ENCODE results near the gene CAMKMT. TPM values are rescaled to one million over a fixed set of nuclear protein-coding genes. Genes with fewer than 3 reads are reported as not detected.

The CAMKMT gene
- total RNA-seq, 1 experiment from 2014 or later: 2.7 TPM

- Histone ChIP-seq H3K4me1 (ENCODE audit: insufficient read depth, low read length) (peaks cover 11% of the 10 kb centered on the region; the same call in 1 of the 2 replicates), H3K27me3 (ENCODE audit: low read length) (no peaks in the 10 kb centered on the region), H3K36me3 (ENCODE audit: low read depth, low read length) (no peaks in the 10 kb centered on the region), H3K27ac (ENCODE audit: low read length) (no peak overlapping the region), H3K9me2 (replicated peaks; ENCODE audit: low read length) (no peaks in the 10 kb centered on the region), H3K9me3 (ENCODE audit: low read length) (no peaks in the 10 kb centered on the region), H3K9ac (ENCODE audit: low read length) (no peak overlapping the region), H4K20me1 (ENCODE audit: low read length) (no peaks in the 10 kb centered on the region), H3K4me3 (ENCODE audit: low read length) (no peak overlapping the region), H3K4me2 (ENCODE audit: low read length) (no peak overlapping the region), H3F3A (ENCODE audit: low read length, unreplicated experiment) (no peaks in the 10 kb centered on the region), H2AFZ (ENCODE audit: low read length) (no peak overlapping the region), H3K79me2 (ENCODE audit: low read length) (no peaks in the 10 kb centered on the region)
- no TSS peak for BruUV-seq (replicated peaks)
- POLR2A ChIA-PET (ENCODE audit: unreplicated experiment): no interaction called here
- TF ChIP-seq, protein P1, sequence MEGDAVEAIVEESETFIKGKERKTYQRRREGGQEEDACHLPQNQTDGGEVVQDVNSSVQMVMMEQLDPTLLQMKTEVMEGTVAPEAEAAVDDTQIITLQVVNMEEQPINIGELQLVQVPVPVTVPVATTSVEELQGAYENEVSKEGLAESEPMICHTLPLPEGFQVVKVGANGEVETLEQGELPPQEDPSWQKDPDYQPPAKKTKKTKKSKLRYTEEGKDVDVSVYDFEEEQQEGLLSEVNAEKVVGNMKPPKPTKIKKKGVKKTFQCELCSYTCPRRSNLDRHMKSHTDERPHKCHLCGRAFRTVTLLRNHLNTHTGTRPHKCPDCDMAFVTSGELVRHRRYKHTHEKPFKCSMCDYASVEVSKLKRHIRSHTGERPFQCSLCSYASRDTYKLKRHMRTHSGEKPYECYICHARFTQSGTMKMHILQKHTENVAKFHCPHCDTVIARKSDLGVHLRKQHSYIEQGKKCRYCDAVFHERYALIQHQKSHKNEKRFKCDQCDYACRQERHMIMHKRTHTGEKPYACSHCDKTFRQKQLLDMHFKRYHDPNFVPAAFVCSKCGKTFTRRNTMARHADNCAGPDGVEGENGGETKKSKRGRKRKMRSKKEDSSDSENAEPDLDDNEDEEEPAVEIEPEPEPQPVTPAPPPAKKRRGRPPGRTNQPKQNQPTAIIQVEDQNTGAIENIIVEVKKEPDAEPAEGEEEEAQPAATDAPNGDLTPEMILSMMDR (conservative IDR thresholded peaks at IDR 0.05; ENCODE audit: low read depth, low read length): no peak
- no peak for TF ChIP-seq EZH2 (IDR thresholded peaks at IDR 0.05; ENCODE audit: low read length, unreplicated experiment)
- no peak for TF ChIP-seq EZH2phosphoT487 (IDR thresholded peaks at IDR 0.05; ENCODE audit: borderline replicate concordance, low read length)
- CTCF ChIA-PET: interaction anchor here (0.6 kb wide), 1 partner anchor 210 kb away, joined by 3 read pairs; no protein-coding TSS in a partner anchor
- intact Hi-C loops (cut with micrococcal nuclease): no loop called here
- ATAC-seq (no peak), DNase-seq (no peak)
These were observed 329.5 kb downstream of the CAMKMT start for GRCh38 chr2:44691174-44691785.

DNA sequence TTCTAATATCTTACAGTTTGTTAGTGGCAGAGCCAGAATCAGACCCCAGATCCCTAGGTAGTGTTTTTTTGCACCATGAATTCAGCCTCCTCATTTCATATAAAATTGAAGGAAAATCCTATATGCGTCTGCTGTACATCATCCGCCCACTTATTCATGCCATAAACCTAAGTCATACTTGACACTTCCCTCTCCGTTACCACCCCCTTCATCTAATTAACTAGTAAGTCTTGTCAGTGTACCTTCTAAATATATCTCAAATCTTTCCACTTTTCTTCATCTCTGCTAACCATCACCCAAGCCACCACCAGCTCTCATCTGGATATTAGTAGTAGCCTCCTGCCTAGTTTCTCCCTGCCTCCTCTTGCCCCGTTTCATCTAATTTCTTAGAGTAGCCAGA, 331.1 kb downstream of the CAMKMT start:
- intact Hi-C loops (cut with micrococcal nuclease): no loop called here
- DNase-seq (no peak), ATAC-seq (no peak)

DNA sequence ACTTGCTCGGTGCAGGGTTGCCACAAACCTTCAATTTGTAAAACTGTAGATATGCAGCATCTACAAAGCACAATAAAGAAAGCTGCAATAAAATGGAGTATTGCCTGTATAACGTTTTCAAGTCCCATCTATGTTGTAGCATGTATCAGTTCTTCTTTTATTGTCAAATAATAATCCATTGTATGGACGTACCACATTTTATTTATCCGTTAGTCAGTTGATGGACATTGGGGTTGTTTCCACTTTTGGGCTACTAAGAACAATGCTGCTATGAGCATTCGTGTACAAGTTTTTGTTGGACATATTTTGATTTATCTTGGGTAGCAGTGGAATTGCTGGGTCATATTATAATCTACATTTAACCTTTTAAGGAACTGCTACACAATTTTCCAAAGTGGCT, 339.1 kb downstream of the CAMKMT start:
- no peak overlapping the region for H3K9ac ChIP-seq (ENCODE audit: low read length)
- H3K9me2 ChIP-seq (replicated peaks; ENCODE audit: low read length): no peaks in the 10 kb centered on the region
- DNase-seq: no peak
- no peaks in the 10 kb centered on the region for H3K27me3 ChIP-seq (ENCODE audit: low read length)
- H3K4me1 ChIP-seq (ENCODE audit: insufficient read depth, low read length): no peaks in the 10 kb centered on the region
- H3F3A ChIP-seq (ENCODE audit: low read length, unreplicated experiment): no peaks in the 10 kb centered on the region
- no peak overlapping the region for H3K27ac ChIP-seq (ENCODE audit: low read length)
- no peak for TF ChIP-seq EZH2 (IDR thresholded peaks at IDR 0.05; ENCODE audit: low read length, unreplicated experiment)
- TF ChIP-seq EZH2phosphoT487 (IDR thresholded peaks at IDR 0.05; ENCODE audit: borderline replicate concordance, low read length): no peak
- TF ChIP-seq, protein P1 (conservative IDR thresholded peaks at IDR 0.05; ENCODE audit: low read depth, low read length): no peak
- H3K36me3 ChIP-seq (ENCODE audit: low read depth, low read length): no peaks in the 10 kb centered on the region
- ATAC-seq: no peak
- no TSS peak for BruUV-seq (replicated peaks)
- no peaks in the 10 kb centered on the region for H4K20me1 ChIP-seq (ENCODE audit: low read length)
- no peak overlapping the region for H3K4me3 ChIP-seq (ENCODE audit: low read length)
- H3K79me2 ChIP-seq (ENCODE audit: low read length): no peaks in the 10 kb centered on the region
- no peak overlapping the region for H2AFZ ChIP-seq (ENCODE audit: low read length)
- ChIA-PET CTCF (no interaction called here), POLR2A (ENCODE audit: unreplicated experiment) (no interaction called here)
- no peak overlapping the region for H3K4me2 ChIP-seq (ENCODE audit: low read length)
- intact Hi-C loops (cut with micrococcal nuclease): no loop called here
- H3K9me3 ChIP-seq (ENCODE audit: low read length): no peaks in the 10 kb centered on the region

More for the DNA sequence above, 331.1 kb downstream of the CAMKMT start:
- BruUV-seq (replicated peaks): no TSS peak
- Histone ChIP-seq H3K4me3 (ENCODE audit: low read length) (no peak overlapping the region), H3K9me2 (replicated peaks; ENCODE audit: low read length) (no peaks in the 10 kb centered on the region), H3K36me3 (ENCODE audit: low read depth, low read length) (no peaks in the 10 kb centered on the region), H3F3A (ENCODE audit: low read length, unreplicated experiment) (no peaks in the 10 kb centered on the region), H3K79me2 (ENCODE audit: low read length) (no peaks in the 10 kb centered on the region), H3K27ac (ENCODE audit: low read length) (no peak overlapping the region), H3K27me3 (ENCODE audit: low read length) (no peaks in the 10 kb centered on the region), H3K9ac (ENCODE audit: low read length) (no peak overlapping the region), H2AFZ (ENCODE audit: low read length) (no peak overlapping the region), H3K9me3 (ENCODE audit: low read length) (no peaks in the 10 kb centered on the region), H3K4me2 (ENCODE audit: low read length) (no peak overlapping the region), H4K20me1 (ENCODE audit: low read length) (no peaks in the 10 kb centered on the region), H3K4me1 (ENCODE audit: insufficient read depth, low read length) (no peaks in the 10 kb centered on the region)
- ChIA-PET CTCF (no interaction called here), POLR2A (ENCODE audit: unreplicated experiment) (no interaction called here)
- TF ChIP-seq, protein P1 (conservative IDR thresholded peaks at IDR 0.05; ENCODE audit: low read depth, low read length): no peak
- TF ChIP-seq EZH2phosphoT487 (IDR thresholded peaks at IDR 0.05; ENCODE audit: borderline replicate concordance, low read length) (no peak), EZH2 (IDR thresholded peaks at IDR 0.05; ENCODE audit: low read length, unreplicated experiment) (no peak)

Measured in PC-3 (cell line).